DMS79 (cell line): ENCODE results near the gene NEIL1.

Experiments used
- DNase-seq: peaks from one replicate; lab custom pipeline; 2025; lab: John Stamatoyannopoulos, UW

NEIL1 gene

DNA sequence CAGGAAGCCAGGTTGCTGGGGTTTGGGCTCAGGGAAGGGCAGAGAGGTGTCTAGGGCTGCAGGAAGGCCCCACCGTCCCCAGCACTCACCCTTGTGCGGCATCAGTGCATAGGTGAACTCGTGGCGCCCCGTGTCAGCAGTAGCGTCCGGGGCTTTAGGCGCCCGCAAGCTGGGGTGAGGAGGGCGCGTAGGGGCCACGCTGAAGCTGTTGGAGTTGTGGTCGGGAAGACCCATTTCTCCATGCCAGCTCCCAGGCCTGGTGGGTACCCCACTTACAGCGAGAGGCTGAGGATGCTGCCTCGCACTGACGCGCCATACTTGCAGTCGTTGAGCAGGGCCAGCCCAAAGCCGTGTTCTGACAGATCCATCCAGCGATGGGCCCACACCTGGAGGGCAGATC is 9.7 kb downstream of the NEIL1 start:
- no peak for DNase-seq

GRCh38 chr15:75357976-75358673 is 11.3 kb downstream of the NEIL1 start:
- no peak for DNase-seq

DNA sequence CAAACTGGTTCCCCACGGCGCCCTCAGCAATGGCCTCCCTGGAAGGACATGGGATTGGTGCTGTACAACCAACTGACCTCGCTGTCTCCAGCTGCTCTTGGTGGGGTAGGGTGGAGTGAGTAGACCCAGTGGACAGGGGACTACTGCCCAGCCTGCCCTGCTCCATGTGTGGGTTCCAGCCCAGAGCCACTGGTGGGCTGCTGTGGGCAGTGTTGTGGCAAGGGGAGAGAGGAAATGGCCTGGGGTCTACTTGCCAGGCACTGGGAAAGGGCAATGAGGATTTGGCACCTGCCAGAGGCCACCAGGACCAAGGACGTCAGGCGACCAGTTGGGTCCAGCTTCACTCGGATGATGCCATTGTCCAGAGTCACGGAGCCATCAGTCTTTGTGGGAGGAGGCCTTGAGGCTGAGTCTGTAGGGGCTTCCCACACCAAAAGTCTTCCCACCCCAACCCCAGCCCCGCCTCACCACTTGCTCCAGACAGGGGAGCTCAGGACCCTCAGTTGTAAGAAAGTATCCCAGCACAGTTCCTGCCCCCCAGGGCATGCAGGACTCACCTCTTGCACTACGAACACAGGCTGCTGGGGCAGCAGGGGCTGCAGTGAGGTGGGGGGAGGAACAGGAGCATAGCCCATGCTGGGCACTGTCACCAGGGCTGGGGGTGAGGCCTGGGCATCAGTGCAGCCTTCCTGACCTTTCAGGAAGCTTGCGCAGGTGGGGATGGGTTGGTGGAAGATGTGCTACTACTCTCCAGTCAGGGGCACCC is 12.1 kb downstream of the NEIL1 start:
- no peak for DNase-seq

DNA sequence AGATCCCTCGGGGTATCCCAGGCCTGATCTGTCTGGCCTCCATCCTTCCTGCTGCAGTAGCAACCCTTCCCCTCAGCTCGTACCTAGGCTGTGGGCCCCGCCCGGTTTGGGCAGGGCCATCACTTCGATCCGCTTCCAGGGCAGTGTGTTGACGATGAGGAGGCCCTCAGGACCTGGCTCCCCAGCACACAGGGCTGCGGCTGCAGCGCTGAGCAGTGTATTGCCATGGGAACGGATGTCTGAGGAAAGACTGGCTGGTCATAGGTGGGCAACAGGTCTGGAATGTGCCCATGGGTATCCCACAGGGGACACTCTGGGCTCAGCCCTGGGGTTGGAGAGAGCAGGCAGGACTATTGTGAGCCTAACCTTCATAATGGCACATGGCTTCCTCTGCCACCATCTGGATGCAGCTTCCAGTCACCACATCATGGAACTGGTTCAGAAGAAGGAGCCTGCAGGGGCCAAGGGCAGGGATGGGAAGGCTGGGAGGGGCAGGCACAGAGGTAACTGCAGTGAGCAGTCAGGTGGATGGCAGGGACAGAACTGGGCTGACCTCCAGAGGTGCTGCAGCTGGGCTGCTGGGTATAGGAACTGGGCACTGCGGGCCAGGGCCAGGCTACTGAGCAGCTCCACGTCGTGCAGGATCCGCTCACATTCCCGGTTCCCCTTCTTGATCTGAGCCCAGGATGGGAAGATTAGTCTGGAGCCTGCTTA is 12.9 kb downstream of the NEIL1 start:
- no peak for DNase-seq

GRCh38 chr15:75360391-75360790 is 13.6 kb downstream of the NEIL1 start:
- DNase-seq = no peak

DNA sequence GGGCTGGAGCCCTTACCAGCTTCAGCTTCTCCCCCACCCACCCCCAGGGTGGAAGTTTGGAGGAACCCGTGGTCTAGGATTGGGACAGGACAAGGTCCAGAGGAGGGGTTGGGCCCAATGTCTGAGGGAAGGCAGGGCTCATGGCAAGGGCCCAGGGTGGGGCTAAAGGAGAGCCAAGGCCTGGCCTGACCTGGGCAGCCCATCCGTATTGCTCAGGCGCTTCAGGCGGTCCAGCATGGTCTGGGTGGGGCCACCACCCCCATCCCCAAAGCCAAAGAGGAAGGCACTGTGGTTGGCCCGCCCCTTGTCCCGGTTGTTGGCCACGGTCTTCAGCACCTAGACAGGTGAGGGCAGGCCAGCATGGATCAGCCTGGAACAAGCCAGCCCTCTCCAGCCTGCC is 14.0 kb downstream of the NEIL1 start:
- no peak for DNase-seq

DNA sequence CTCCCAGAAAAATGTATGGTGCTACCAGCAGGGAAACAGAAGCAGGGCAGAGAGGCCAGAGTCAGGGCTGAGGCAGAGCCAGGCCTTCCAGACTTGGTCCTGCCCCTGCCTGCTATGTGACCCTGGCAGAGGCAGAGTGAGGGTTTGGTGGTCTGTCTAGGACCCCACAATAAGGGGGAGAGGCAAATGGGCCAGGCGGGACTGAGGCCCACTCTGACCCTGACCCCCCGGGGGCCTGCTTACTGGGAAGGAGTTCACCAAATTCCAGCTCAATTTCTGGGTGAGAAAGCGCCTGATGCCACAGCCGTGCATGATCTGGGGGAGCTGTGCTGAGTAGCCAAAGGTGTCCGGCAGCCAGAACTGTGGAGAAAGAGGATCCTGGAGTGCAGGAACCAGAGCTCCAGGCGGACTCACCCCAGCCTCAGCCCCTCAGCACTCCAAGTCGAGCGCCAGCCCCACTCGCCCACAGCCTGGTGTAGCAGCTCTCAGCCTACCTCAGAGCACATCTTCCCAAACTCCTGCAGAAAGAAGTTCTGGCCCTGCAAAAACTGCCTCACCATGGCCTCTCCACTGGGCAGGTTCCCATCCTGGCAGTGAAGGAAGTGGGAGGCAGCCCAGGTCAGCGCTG is 14.6 kb downstream of the NEIL1 start:
- DNase-seq = no peak

DNA sequence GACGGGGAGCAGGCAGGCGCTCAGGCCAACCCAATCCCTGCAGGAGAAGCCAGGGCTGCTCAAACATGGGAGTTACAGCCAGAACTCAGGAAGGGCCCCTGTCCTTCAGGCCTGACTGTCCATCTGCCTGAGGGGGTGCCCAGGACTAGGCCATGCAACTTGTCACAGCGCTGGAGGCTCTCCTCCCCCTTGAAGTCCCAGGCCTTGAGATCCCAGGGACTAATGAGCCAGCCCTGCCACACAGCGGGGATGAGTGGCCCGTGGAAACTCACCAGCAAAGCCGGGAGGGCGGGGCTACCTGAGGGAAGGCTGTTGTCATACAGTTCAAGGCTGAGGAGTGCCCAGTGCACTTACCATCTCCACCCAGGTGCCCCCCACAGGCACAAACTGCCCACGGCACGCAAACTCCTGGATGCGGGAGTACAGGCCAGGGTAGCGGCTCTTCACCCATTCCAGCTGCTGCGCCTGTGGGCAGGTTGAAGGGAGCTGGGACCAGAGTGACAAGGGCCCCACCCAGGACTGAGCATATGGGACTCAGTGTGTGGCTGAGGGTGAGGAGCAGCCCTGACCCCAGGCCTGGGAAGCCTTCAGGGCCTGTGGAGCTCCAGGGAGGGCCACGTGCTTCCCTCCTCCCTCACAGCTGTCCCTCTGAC is 15.3 kb downstream of the NEIL1 start:
- DNase-seq = no peak

DNA sequence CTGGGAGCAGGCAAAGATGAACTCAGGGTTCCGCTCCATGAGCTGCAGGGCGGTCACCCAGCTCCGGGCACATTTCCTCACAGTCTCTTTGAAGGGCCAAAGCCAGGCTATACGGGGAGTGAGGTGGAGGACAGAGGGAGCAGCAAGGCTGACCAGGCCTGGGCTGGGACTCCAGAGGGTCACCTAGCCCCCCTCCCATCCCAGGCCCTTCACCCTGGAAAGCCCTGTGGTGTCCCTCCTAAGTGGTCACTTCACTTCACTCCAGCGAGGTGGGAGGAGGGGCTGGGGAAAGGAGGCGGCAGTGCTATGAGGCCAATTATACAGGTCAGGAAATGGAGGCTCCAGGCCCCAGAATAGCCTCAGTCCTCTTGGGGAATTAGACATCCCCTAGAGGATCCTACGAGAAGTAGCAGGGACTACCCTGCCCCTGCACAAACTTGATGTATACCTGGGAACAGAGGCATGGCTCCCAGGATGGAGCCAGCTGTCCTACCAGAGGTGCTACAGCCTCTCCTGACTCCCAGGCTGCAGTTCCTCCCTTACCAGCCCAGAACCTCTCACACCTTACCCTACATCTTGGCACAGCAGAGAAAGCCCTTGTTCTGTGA is 15.9 kb downstream of the NEIL1 start:
- DNase-seq = no peak

DNA sequence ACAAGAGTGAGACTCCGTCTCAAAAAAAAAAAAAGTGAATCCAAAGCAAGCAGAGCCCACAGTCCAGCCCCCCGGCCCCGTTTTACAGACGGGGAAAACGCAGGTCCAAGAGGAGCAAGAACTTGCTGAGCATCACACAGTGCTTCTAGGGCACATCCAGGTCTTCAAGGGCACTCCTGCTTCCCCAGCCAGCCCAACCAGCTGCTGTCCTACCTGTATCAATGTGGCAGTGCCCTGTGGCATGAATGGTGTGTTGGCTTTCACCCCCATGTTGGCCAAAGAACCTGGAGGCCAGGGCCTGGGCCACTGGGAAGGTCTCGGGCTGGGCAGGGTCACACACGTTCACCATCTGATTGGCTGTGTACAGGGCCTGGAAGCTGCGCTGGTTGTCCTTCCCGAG is 16.9 kb downstream of the NEIL1 start:
- no peak for DNase-seq

- DNase-seq = no peak
Observed at GRCh38 chr15:75364881-75365280, 18.0 kb downstream of the NEIL1 start.

- no peak for DNase-seq
Observed at GRCh38 chr15:75366163-75366562, 19.3 kb downstream of the NEIL1 start.

DNA sequence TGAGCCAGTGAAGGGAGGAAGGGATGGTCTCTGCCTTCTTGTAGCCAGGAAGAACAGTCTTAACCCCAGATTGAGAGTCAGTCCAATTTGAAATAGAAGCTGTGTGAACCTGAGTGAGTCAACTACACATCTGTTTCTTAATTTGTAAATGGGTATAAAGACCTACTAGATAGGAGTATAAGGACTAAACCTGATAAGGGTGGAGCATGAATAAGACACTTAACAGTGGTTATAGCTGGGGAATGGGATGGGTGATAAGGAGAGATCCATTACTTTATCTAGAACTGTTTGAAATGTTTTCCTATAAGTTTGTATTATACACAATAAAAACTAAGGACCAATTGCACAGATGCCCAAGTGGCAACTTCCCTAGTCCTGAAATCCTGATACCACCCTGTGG is 20.2 kb downstream of the NEIL1 start:
- DNase-seq = no peak

DNA sequence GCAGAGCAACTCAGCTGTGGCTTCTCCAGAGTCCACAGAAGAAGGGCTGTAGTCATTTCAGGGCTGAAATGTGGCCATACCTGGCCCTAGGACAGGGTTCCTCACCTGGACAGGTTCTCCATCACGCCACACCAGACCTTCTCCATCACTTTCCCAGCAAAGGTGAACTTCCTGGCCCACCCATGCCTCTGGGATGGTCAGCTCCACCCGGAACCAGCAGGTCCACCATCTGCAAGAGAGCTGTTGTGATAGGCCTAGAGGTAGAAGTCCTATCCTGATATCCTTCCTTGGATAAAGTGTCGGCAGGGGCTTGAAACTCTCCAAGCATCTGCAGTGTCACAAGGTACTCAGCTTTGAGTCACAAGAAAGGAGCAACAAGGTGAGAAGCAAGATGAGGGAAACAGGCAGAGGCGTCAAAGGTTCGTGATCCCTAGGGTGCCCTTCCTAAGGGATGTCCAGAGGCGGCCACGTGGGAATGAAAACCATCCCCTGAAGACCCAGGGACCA is 20.6 kb downstream of the NEIL1 start:
- no peak for DNase-seq

DNA sequence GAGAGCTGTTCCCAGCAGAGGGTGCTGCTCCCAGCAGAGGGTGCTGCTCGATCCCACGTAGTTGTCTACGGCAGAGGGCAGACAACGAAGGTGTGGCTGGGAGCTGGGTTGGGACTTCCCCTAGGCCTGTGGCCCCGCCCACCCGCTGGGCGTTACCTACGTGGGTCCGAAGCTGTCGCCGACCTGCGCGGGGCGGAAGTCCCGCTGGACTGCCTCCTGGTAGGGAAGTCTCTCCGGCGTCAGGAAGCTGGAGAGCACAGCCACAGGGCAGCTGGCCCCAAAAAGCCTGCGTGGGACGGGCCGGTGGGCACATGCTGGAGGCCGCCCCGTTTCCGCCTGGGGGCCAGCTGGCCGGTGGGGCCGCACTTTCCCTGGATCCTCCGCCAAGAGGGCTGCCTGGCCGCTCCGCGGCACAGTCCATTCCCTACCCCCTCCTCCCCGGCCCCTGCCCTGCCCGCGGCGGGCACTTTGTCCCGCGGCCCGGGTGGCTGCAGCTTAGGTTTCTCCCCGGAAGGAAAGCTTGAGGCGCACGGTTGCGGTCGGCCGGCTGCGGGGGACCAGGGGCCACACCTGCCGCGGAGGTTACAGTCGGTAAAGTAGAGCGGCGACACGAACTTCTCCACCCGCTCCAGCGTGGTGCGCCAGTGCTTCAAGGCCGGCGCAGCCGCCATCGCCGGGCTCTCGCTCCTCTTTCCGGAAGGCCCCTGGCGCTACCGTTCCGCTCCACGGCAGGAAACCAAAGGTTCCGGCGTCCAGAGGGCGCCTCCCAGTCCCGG is 21.3 kb downstream of the NEIL1 start, which contains the start of gene MAN2C1:
Gene MAN2C1 (minus strand): TSS at position 695 of the 776 bp plus-strand sequence. CDS start 24 bp downstream, at position 671.
- peak; percentile 67 for DNase-seq

DNA sequence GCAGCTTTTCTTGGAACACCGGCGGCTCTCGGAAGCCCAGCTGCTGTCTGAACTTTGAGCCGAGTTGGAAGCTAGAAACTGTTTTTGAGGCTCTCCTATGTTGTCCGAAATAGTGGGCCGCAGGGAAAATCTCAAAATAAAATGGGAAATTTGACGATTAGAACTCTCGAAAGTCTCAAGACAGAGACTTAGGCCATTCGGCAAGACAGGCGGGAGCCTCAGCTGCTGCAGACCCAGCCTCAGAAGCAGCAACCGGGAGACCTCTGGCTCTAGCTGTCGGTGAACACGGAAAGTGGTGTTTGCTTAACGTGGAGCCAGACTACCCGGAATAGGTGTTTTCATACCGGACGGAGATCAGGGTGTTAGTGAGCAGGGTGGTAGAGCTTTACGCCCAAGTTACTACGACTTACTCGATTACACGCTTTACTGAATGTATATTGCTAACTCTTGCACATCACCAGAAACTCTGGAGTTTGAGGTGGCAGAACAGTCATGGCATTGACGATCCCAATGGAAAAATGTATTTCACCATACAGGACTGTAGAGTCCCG is 21.9 kb downstream of the NEIL1 start:
- DNase-seq = no peak

DNA sequence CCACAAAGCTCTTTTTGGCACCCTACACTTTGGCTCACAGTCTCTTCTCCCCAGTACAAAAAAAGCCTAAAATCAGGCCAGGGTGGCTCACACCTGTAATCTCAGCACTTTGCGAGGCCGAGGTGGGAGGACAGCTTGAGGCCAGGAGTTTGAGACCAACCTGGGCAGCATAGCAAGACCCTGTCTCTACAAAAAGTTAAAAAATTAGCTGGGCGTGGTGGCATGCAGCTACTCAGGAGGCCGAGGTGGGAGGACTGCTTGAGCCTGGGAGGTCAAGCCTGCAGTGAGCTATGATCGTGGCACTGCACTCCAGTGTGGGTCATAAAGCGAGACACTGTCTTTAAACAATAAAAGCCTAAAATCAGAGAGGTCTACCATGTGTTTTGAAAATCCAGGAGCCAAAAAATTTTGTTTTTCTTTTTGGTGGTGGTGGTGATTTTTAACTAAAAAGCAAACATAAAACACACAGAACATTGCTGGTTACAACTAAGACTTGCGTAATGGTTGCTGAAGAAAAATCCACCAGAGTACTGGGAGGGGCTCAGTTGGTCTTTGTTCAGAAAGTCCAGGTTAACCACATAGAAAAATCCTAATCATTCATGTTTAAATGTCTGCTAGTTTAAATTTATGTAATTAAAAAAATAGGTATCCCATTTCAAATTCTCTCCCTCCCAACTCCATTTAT is 23.2 kb downstream of the NEIL1 start:
- no peak for DNase-seq

GRCh38 chr15:75371486-75371885 is 24.6 kb downstream of the NEIL1 start:
- no peak for DNase-seq

DNA sequence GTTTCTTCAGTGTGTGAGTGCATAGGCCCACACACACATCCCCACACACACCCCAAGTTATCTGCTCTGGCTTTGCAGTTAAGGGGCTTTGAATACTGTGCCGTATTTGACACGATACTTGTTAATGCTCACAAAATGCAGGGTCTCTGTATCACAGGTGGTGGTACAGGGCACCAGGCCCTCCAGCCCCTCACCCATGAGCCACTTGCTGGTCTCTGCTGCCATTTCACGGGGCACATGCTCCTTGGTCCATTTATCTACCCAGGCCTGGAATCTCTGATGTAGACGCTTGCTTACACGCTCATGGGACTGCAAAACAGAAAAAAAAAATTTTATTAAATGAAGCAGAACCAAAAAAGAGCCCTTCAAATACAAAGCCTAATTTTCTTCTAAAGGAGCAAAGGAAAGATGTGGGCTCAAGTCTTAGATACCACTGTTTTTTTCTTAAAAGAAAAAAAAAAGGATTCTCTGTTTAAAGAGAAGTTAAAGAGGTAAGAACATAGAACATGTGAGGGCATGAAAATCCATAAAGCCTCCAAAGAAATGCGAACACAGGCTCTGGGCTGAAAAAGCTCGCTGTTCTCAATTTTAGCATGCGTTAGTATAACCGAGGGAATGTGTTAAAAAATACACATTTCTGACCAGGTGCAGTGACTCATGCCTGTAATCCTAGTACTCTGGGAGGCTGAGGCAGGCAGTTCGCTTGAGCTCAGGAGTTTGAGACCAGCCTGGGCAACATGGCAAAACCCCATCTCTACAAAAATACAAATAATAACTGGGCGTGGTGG is 25.3 kb downstream of the NEIL1 start:
- DNase-seq = no peak
